Measurements from ENCODE around the gene PTOV1. TPM values are rescaled to one million over a fixed set of nuclear protein-coding genes. Genes with fewer than 3 reads are reported as not detected.

PTOV1 gene
- total and polyA plus RNA-seq, 2 of the 4 experiments (the other 2 are of a cell fraction) = 34.4 to 107 TPM

DNA sequence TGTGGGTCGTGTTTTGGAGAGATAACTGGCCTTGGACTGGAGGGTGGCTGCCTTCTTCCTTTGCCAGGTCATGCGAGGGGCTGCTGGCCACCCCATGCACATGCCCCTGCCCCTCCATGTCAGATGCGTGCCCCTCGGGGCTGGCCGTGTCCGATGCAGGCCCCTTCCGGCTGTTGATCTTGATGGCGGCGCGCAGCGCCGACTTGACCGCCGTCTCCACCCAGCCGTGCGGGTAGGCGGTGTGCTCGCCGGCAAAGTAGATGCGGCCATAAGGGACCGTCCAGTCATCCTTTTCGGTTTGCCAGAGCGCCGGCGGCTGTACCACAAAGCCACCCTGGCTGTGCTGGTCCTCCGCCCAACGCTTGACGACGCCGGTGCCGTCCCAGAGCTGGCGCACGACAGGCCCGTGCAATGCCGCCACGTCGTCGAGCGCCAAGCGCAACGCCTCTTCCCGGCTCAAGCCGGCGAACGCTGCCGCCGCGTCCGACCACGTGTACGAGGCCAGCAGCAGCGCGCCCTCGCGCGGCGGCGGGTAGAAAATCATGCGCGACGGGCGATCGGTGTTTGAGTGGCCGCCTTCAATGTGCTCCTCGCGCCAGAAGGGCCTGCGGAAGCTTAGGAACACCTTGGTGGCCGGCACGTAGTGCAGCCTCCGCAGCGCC is 38.9 kb downstream of the PTOV1 start (continued):
- TF ChIP-seq, protein P1, sequence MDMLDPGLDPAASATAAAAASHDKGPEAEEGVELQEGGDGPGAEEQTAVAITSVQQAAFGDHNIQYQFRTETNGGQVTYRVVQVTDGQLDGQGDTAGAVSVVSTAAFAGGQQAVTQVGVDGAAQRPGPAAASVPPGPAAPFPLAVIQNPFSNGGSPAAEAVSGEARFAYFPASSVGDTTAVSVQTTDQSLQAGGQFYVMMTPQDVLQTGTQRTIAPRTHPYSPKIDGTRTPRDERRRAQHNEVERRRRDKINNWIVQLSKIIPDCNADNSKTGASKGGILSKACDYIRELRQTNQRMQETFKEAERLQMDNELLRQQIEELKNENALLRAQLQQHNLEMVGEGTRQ (IDR thresholded peaks at IDR 0.05; ENCODE audit: low read depth, low read length) = peak; percentile 61; the same call in 1 of the 2 replicates

GRCh38 chr19:49890349-49891311 is 39.7 kb downstream of the PTOV1 start:
- no peak overlapping the region for H4K5ac ChIP-seq (ENCODE audit: low read depth, low read length)
- BruUV-seq (replicated peaks) = no TSS peak
- peak overlapping the region; percentile 16; the same call in 1 of the 2 replicates for H2AK5ac ChIP-seq (ENCODE audit: low read depth, low read length)
- H3K14ac ChIP-seq (replicated peaks; ENCODE audit: low read depth, low read length) = no peak overlapping the region
- ATAC-seq (ENCODE audit: low read depth) (peak; percentile 57), DNase-seq (no peak)
- WGBS, 2 experiments (ENCODE audit: extremely low coverage in 2 of 2, insufficient read length in 1 of 2) = 15% methylated on average over 31 of the region's 69 CpGs; no CpG with 5 or more reads in 1 of the 2 experiments
- peaks cover 8% of the 10 kb centered on the region; the same call in 1 of the 2 replicates for H3K27me3 ChIP-seq (ENCODE audit: control insufficient read depth, insufficient read depth, low read length)
- POLR2A ChIA-PET (ENCODE audit: unreplicated experiment) = interaction anchor here (0.6 kb wide), 1 partner anchor 12 kb away, joined by 6 read pairs; no protein-coding TSS in a partner anchor
- in situ Hi-C loops (cut with MboI; ENCODE audit: low sequenced_read_pairs) (no loop called here), dilution Hi-C loops (cut with HindIII; ENCODE audit: low sequenced_read_pairs, unreplicated experiment) (no loop called here), intact Hi-C loops (cut with micrococcal nuclease) (no loop called here)
- no peak overlapping the region for H4K8ac ChIP-seq (ENCODE audit: low read depth in 2 of 2, low read length in 2 of 2)
- no peaks in the 10 kb centered on the region for H3K9me3 ChIP-seq (ENCODE audit: control insufficient read depth, insufficient read depth, low read length)
- H3K56ac ChIP-seq (ENCODE audit: extremely low read depth, insufficient read depth, low read length) = no peak overlapping the region
- H4K91ac ChIP-seq (ENCODE audit: insufficient read depth, low read depth, low read length) = no peak overlapping the region
- H3K23ac ChIP-seq (ENCODE audit: low read depth, low read length) = no peak overlapping the region
- H2AFZ ChIP-seq (replicated peaks; ENCODE audit: low read length, poor library complexity) = peak overlapping the region; percentile 87
- H4K20me1 ChIP-seq (ENCODE audit: insufficient read depth, low read length) = no peaks in the 10 kb centered on the region
- no peak overlapping the region for H2BK20ac ChIP-seq (ENCODE audit: low read depth, low read length)
- H3K4me3 ChIP-seq (ENCODE audit: insufficient read depth, low read depth, low read length) = peak overlapping the region; percentile 6; the same call in 1 of the 2 replicates
- H3K4me2 ChIP-seq (ENCODE audit: low read depth, low read length) = peak overlapping the region; percentile 61
- peak overlapping the region; percentile 28 for H2AK9ac ChIP-seq (replicated peaks; ENCODE audit: low read depth, low read length, poor library complexity)
- H2BK120ac ChIP-seq (ENCODE audit: low read depth, low read length) = no peak overlapping the region
- H3K79me1 ChIP-seq (ENCODE audit: low read depth in 1 of 2, low read length in 2 of 2) = no peaks in the 10 kb centered on the region
- CTCF ChIA-PET = no interaction called here
- H3K4me1 ChIP-seq (ENCODE audit: control insufficient read depth, insufficient read depth, low read length) = peaks cover 2% of the 10 kb centered on the region; the same call in 1 of the 2 replicates
- H2BK5ac ChIP-seq (ENCODE audit: low read depth, low read length, poor library complexity, severe bottlenecking) = no peak overlapping the region
- no peak overlapping the region for H2BK15ac ChIP-seq (ENCODE audit: low read depth, low read length)
- no peak overlapping the region for H3K18ac ChIP-seq (ENCODE audit: low read depth, low read length)
- H3K27ac ChIP-seq (ENCODE audit: insufficient read depth, low read length) = no peak overlapping the region
- H3K4ac ChIP-seq (ENCODE audit: low read depth, low read length) = no peak overlapping the region
- H3K36me3 ChIP-seq (ENCODE audit: control insufficient read depth, insufficient read depth, low read length) = peaks cover 7% of the 10 kb centered on the region; the same call in 1 of the 2 replicates
- no peak overlapping the region for H3K9ac ChIP-seq (ENCODE audit: low read depth, low read length)
- no peaks in the 10 kb centered on the region for H3K9me1 ChIP-seq (ENCODE audit: insufficient read depth, low read length)
- TF ChIP-seq NFE2L2 (IDR thresholded peaks at IDR 0.05; ENCODE audit: low read depth, low read length) (no peak), MAFK (IDR thresholded peaks at IDR 0.05; ENCODE audit: low read depth, low read length) (no peak), RFX5 (IDR thresholded peaks at IDR 0.05; ENCODE audit: low read depth, low read length) (no peak), RAD21 (IDR thresholded peaks at IDR 0.05; ENCODE audit: low read length) (no peak), FOS (IDR thresholded peaks at IDR 0.05; ENCODE audit: low read depth, low read length) (no peak), CHD1 (IDR thresholded peaks at IDR 0.05; ENCODE audit: low read depth, low read length) (no peak)
- TF ChIP-seq, protein P1 (IDR thresholded peaks at IDR 0.05; ENCODE audit: low read depth, low read length) = no peak
- TF ChIP-seq, protein P2, sequence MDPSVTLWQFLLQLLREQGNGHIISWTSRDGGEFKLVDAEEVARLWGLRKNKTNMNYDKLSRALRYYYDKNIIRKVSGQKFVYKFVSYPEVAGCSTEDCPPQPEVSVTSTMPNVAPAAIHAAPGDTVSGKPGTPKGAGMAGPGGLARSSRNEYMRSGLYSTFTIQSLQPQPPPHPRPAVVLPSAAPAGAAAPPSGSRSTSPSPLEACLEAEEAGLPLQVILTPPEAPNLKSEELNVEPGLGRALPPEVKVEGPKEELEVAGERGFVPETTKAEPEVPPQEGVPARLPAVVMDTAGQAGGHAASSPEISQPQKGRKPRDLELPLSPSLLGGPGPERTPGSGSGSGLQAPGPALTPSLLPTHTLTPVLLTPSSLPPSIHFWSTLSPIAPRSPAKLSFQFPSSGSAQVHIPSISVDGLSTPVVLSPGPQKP (IDR thresholded peaks at IDR 0.05; ENCODE audit: borderline replicate concordance, low read depth, low read length) = no peak
